WTC11 (cell line): ENCODE measurements around the gene HLA-DOB. TPM values are rescaled to one million over a fixed set of nuclear protein-coding genes. Genes with fewer than 3 reads are reported as not detected.

Experiments
- ATAC-seq: fragments of 200-7000 bp; cut with Tn5 transposase; 2 replicates; pipeline ENCODE4 v1.10.0; 2021; ENCODE audit warnings: mild to moderate bottlenecking, moderate library complexity
- CTCF ChIA-PET: fragments of 300-600 bp; sonication (Branson Sonifier 250); formaldehyde crosslinking; loops from one replicate; lab custom pipeline; 2021; ENCODE audit warnings: antibody characterized with exemption; lab: Charles Lee
- POLR2A ChIA-PET: fragments of 350-600 bp; sonication (Branson Sonifier 250); formaldehyde crosslinking; loops from one replicate; lab custom pipeline; 2021; ENCODE audit warnings: antibody characterized with exemption; lab: Charles Lee
- DNase-seq: peaks from one replicate; pipeline ENCODE4 v3.0.0; 2021; ENCODE audit warnings: low spot score
- H3K27ac Mint-ChIP-seq: 2 replicates; pipeline ENCODE4 v1.8.0; 2021; ENCODE audit warnings: mixed read lengths
- H3K27me3 Mint-ChIP-seq: 2 replicates; pipeline ENCODE4 v1.8.0; 2021; ENCODE audit warnings: low read depth, mild to moderate bottlenecking, moderate library complexity, mixed read lengths
- H3K36me3 Mint-ChIP-seq: 2 replicates; pipeline ENCODE4 v1.8.0; 2021; ENCODE audit warnings: mixed read lengths
- H3K4me1 Mint-ChIP-seq: 2 replicates; pipeline ENCODE4 v1.8.0; 2022; ENCODE audit warnings: mixed read lengths
- H3K4me3 Mint-ChIP-seq: 2 replicates; pipeline ENCODE4 v1.8.0; 2021; ENCODE audit warnings: mild to moderate bottlenecking, moderate library complexity, mixed read lengths
- H3K9me3 Mint-ChIP-seq: 2 replicates; pipeline ENCODE4 v1.8.0; 2021; ENCODE audit warnings: mixed read lengths
- CBFB ChIP-seq: sonication (generic); formaldehyde crosslinking; IDR thresholded peaks from 2 replicates; pipeline ENCODE4 v1.8.1; 2022; ENCODE audit warnings: mild to moderate bottlenecking, low read depth, missing genetic modification reagents
- CREB1 ChIP-seq: sonication (generic); formaldehyde crosslinking; IDR thresholded peaks from 2 replicates; pipeline ENCODE4 v1.8.0; 2023; ENCODE audit warnings: mild to moderate bottlenecking, missing genetic modification reagents
- CREM ChIP-seq: sonication (generic); formaldehyde crosslinking; IDR thresholded peaks from 2 replicates; pipeline ENCODE4 v1.8.1; 2022; ENCODE audit warnings: mild to moderate bottlenecking, missing genetic modification reagents, moderate library complexity
- CTCF ChIP-seq: fragments of 200-600 bp; IDR thresholded peaks from 2 replicates; pipeline ENCODE4 v1.8.0; 2022; ENCODE audit warnings: antibody characterized with exemption
- E2F1 ChIP-seq: sonication (generic); formaldehyde crosslinking; IDR thresholded peaks from 2 replicates; pipeline ENCODE4 v1.8.0; 2022; ENCODE audit warnings: mild to moderate bottlenecking, missing genetic modification reagents
- EMX1 ChIP-seq: fragments of 250-450 bp; sonication (Bioruptor Pico); IDR thresholded peaks from 2 replicates; pipeline ENCODE4 v1.8.0; 2021; ENCODE audit warnings: mild to moderate bottlenecking
- GABPB1 ChIP-seq: sonication (generic); formaldehyde crosslinking; IDR thresholded peaks from 2 replicates; pipeline ENCODE4 v1.8.1; 2023; ENCODE audit warnings: mild to moderate bottlenecking, missing genetic modification reagents
- HMGA2 ChIP-seq: fragments of 250-450 bp; sonication (Bioruptor Pico); IDR thresholded peaks from 2 replicates; pipeline ENCODE4 v1.4.0; 2021; ENCODE audit warnings: mild to moderate bottlenecking, moderate library complexity
- JAZF1 ChIP-seq: fragments of 250-450 bp; sonication (Bioruptor Pico); IDR thresholded peaks from 2 replicates; pipeline ENCODE4 v1.9.0; 2021; ENCODE audit warnings: moderate library complexity, mild to moderate bottlenecking, inconsistent platforms
- JUN ChIP-seq: sonication (generic); formaldehyde crosslinking; IDR thresholded peaks from 2 replicates; pipeline ENCODE4 v1.8.0; 2023; ENCODE audit warnings: mild to moderate bottlenecking, missing genetic modification reagents
- RELA ChIP-seq: sonication (generic); formaldehyde crosslinking; IDR thresholded peaks from 2 replicates; pipeline ENCODE4 v1.8.1; 2022; ENCODE audit warnings: missing genetic modification reagents, mild to moderate bottlenecking, borderline replicate concordance
- TEAD1 ChIP-seq: sonication (generic); formaldehyde crosslinking; IDR thresholded peaks from 2 replicates; pipeline ENCODE4 v1.8.0; 2022; ENCODE audit warnings: mild to moderate bottlenecking, missing genetic modification reagents
- ZMAT4 ChIP-seq: fragments of 250-450 bp; sonication (Bioruptor Pico); IDR thresholded peaks from 2 replicates; pipeline ENCODE4 v1.9.0; 2021; ENCODE audit warnings: mild to moderate bottlenecking
- ZNF416 ChIP-seq: fragments of 250-450 bp; sonication (Bioruptor Pico); IDR thresholded peaks from 2 replicates; pipeline ENCODE4 v1.9.0; 2021; ENCODE audit warnings: mild to moderate bottlenecking, inconsistent platforms
- ZNF423 ChIP-seq: fragments of 250-450 bp; sonication (Bioruptor Pico); IDR thresholded peaks from 2 replicates; pipeline ENCODE4 v2.1.2; 2022; ENCODE audit warnings: mild to moderate bottlenecking, moderate library complexity
- ZNF532 ChIP-seq: fragments of 250-450 bp; sonication (Bioruptor Pico); IDR thresholded peaks from 2 replicates; pipeline ENCODE4 v1.9.0; 2021; ENCODE audit warnings: mild to moderate bottlenecking, borderline replicate concordance
- total RNA-seq: library from RNA; stranded (reverse); gene quantifications from 3 replicates; pipeline ENCODE4 v1.2.3, GENCODE V29; 2021
- TF ChIP-seq, protein P1 (sequence below): sonication (generic); formaldehyde crosslinking; IDR thresholded peaks from 2 replicates; pipeline ENCODE4 v1.8.1; 2022; ENCODE audit warnings: mild to moderate bottlenecking, moderate library complexity, missing genetic modification reagents
- TF ChIP-seq, protein P2 (sequence below): sonication (generic); formaldehyde crosslinking; IDR thresholded peaks from 2 replicates; pipeline ENCODE4 v1.8.0; 2023; ENCODE audit warnings: missing genetic modification reagents
- TF ChIP-seq, protein P3 (sequence below): sonication (generic); formaldehyde crosslinking; IDR thresholded peaks from 2 replicates; pipeline ENCODE4 v1.8.1; 2022; ENCODE audit warnings: missing genetic modification reagents, borderline replicate concordance
- TF ChIP-seq, protein P4 (sequence below): sonication (generic); formaldehyde crosslinking; IDR thresholded peaks from 2 replicates; pipeline ENCODE4 v1.8.1; 2022; ENCODE audit warnings: low read depth, missing genetic modification reagents, borderline replicate concordance

The HLA-DOB gene
- total RNA-seq, 1 experiment from 2014 or later = 0.15 TPM

- no peak overlapping the region for H3K4me3 Mint-ChIP-seq
- ChIA-PET CTCF (interaction anchor here (1.0 to 1.1 kb wide), 2 partner anchors 13 to 17 kb away, joined by 6 to 7 read pairs; partner anchors contain the start of gene TAP2), POLR2A (no interaction called here)
- ATAC-seq (no peak), DNase-seq (no peak)
- peaks cover 9% of the 10 kb centered on the region for H3K36me3 Mint-ChIP-seq
- TF ChIP-seq, protein P1, sequence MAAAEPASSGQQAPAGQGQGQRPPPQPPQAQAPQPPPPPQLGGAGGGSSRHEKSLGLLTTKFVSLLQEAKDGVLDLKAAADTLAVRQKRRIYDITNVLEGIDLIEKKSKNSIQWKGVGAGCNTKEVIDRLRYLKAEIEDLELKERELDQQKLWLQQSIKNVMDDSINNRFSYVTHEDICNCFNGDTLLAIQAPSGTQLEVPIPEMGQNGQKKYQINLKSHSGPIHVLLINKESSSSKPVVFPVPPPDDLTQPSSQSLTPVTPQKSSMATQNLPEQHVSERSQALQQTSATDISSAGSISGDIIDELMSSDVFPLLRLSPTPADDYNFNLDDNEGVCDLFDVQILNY (CRISPR knock-in tag) = no peak
- TF ChIP-seq ZNF532 (no peak), CBFB (CRISPR knock-in tag) (no peak), CTCF (no peak), EMX1 (CRISPR knock-in tag) (no peak), CREM (no peak), ZNF416 (CRISPR knock-in tag) (no peak)
- no peak overlapping the region for H3K27ac Mint-ChIP-seq
- H3K4me1 Mint-ChIP-seq = peaks cover 14% of the 10 kb centered on the region
- H3K9me3 Mint-ChIP-seq = no peaks in the 10 kb centered on the region
- H3K27me3 Mint-ChIP-seq = peaks cover 90% of the 10 kb centered on the region
Observed at GRCh38 chr6:32851025-32851424, 34.2 kb upstream of the HLA-DOB start.

DNA sequence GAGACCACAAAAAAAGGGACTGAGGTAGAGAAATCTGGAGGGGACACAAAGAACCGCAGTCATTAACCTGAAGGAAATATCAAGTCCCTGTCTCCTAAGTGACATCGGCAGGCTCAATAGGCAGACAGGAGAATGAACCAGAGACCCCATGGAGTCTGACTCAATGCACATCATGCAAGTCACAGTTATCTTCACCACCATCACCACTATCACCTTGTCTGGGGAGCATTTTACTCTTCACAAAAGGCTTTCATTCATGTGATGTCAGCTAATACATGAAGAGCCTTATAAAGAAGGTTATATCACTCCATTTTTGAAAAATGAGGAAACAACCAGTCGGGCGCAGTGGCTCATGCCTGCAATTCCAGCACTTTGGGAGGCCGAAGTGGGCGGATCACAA, 32.3 kb upstream of the HLA-DOB start:
- no peak for ATAC-seq
- Mint-ChIP-seq H3K27ac (no peak overlapping the region), H3K4me3 (no peak overlapping the region), H3K36me3 (peaks cover 9% of the 10 kb centered on the region), H3K27me3 (peaks cover 89% of the 10 kb centered on the region), H3K9me3 (no peaks in the 10 kb centered on the region), H3K4me1 (peaks cover 21% of the 10 kb centered on the region)
- TF ChIP-seq JAZF1 (no peak), E2F1 (CRISPR knock-in tag) (no peak), CREB1 (CRISPR knock-in tag) (no peak), ZNF423 (CRISPR knock-in tag) (no peak), HMGA2 (no peak), JUN (no peak), RELA (CRISPR knock-in tag) (no peak), TEAD1 (no peak), GABPB1 (CRISPR knock-in tag) (no peak), ZMAT4 (CRISPR knock-in tag) (no peak)
- TF ChIP-seq, protein P2, sequence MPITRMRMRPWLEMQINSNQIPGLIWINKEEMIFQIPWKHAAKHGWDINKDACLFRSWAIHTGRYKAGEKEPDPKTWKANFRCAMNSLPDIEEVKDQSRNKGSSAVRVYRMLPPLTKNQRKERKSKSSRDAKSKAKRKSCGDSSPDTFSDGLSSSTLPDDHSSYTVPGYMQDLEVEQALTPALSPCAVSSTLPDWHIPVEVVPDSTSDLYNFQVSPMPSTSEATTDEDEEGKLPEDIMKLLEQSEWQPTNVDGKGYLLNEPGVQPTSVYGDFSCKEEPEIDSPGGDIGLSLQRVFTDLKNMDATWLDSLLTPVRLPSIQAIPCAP (CRISPR knock-in tag) = no peak
- TF ChIP-seq, protein P3, sequence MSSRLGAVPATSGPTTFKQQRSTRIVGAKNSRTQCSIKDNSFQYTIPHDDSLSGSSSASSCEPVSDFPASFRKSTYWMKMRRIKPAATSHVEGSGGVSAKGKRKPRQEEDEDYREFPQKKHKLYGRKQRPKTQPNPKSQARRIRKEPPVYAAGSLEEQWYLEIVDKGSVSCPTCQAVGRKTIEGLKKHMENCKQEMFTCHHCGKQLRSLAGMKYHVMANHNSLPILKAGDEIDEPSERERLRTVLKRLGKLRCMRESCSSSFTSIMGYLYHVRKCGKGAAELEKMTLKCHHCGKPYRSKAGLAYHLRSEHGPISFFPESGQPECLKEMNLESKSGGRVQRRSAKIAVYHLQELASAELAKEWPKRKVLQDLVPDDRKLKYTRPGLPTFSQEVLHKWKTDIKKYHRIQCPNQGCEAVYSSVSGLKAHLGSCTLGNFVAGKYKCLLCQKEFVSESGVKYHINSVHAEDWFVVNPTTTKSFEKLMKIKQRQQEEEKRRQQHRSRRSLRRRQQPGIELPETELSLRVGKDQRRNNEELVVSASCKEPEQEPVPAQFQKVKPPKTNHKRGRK (CRISPR knock-in tag) = no peak
- TF ChIP-seq, protein P4, sequence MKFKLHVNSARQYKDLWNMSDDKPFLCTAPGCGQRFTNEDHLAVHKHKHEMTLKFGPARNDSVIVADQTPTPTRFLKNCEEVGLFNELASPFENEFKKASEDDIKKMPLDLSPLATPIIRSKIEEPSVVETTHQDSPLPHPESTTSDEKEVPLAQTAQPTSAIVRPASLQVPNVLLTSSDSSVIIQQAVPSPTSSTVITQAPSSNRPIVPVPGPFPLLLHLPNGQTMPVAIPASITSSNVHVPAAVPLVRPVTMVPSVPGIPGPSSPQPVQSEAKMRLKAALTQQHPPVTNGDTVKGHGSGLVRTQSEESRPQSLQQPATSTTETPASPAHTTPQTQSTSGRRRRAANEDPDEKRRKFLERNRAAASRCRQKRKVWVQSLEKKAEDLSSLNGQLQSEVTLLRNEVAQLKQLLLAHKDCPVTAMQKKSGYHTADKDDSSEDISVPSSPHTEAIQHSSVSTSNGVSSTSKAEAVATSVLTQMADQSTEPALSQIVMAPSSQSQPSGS (CRISPR knock-in tag) = no peak
- ChIA-PET POLR2A (no interaction called here), CTCF (interaction anchor here (1.0 to 1.5 kb wide), 2 partner anchors 11 to 19 kb away, joined by 3 to 8 read pairs; partner anchors contain the start of gene TAP2)
- DNase-seq = no peak
